Activated T-cell treated with anti-CD3 and anti-CD28 coated beads for 4 hours (primary cell): Measurements from ENCODE around the gene SWI5.
A peak's percentile ranks its signal among the peaks of the same experiment; 100 is the strongest.

Experiments
- DNase-seq: peaks from one replicate; pipeline ENCODE4 v3.0.0-alpha.2; 2020

The SWI5 gene

DNA sequence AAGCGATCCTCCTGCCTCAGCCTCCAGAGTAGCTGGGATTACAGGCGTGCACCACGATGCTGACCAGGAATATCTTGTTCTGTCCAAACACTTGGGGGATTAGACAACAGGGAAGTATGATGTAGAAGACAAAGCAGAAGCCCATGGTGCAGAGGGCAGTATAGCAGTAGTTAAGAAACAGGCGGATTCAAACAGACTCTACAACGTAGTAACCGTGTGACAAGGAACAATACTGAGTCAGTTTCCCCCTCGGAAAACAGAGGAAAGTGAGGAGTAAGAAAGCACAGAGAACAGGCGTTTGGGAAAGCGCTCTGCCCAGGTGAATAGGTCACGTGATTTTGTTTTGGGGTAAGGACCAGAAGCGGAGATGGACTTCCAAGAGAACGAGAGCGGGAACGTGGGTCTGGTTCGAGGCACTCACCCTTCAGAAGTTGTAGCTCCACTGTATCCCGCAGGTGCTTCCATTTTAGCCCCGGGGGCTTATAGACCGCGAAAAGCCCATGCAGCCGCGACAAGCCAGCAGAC, 45.9 kb downstream of the SWI5 start:
- DNase-seq = no peak

- DNase-seq = peak; percentile 90
Measured at GRCh38 chr9:128322404-128323211, 46.5 kb downstream of the SWI5 start, which contains the start of the genes COQ4 and TRUB2. Gene COQ4, plus strand, starts transcription at chr9:128322839. Its CDS starts 20 bp downstream, at chr9:128322859. Gene TRUB2, minus strand, starts transcription at chr9:128322447. Its CDS starts 39 bp downstream, at chr9:128322408.

- peak; percentile 39 for DNase-seq
Measured at GRCh38 chr9:128323212-128323730, 47.2 kb downstream of the SWI5 start.

DNA sequence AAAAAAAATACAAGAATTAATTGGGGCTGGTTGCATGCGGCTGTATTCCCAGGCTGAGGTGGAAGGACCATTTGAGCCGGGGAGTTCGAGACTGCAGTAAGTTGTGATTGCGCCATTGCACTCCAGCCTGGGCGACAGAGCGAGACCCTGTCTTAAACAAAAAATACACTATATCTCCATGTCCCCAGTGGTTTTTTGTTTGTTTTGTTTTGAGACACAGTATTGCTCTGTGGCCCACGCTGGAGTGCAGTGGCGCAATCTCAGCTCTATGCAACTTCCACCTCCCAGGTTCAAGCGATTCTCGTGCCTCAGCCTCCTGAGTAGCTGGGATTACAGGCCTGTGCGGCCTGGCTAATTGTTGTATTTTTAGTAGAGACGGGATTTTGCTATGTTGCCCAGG, 47.7 kb downstream of the SWI5 start:
- no peak for DNase-seq

GRCh38 chr9:128324401-128324800, 48.3 kb downstream of the SWI5 start:
- no peak for DNase-seq

GRCh38 chr9:128325629-128326028, 49.6 kb downstream of the SWI5 start:
- DNase-seq = no peak

GRCh38 chr9:128333451-128333869, 57.4 kb downstream of the SWI5 start:
- DNase-seq = no peak

DNA sequence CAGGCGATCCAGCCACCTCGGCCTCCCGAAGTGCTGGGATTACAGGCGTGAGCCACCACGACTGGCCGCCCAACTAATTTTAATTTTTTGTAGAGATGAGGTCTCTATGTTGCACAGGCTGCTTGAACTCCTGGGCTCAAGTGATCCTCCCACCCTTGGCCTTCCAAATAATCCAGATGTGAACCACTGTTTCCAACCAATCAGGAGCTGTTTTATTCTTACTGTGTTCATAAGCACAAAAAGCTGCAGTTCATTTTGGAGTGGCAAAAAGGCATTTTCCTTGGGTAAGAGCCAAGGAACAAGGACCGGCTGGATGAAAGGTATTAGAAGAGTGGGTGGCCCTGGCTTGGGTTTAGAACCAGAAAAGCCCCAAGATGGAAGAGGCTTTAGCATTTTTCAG, 59.1 kb downstream of the SWI5 start:
- DNase-seq = no peak

DNA sequence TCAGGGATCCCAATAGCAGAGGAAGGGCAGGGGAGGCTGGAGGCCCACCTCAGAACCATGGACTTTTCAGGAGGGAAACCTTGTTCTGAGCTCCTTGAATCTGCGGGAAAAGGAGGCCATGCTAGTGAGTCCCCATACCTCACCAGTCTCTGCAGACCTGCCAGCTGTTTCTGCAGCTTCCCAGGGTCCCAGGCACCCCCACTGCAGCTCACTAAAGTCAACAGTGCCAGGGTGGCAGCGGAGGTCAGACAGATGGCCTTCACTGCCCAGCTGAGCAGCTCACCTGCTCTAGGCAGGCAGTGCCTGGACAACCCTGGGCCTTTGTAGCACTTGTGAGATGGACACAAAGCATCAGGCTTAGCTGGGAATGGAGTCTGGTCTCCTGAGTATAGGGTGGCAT, 59.8 kb downstream of the SWI5 start:
- no peak for DNase-seq

GRCh38 chr9:128337936-128338335, 61.9 kb downstream of the SWI5 start:
- no peak for DNase-seq
